ENCODE measurements around the gene C16orf95. TPM values are rescaled to one million over a fixed set of nuclear protein-coding genes. Genes with fewer than 3 reads are reported as not detected.
"Not testable (repeated sequence)": the region's sequence is repeated elsewhere in the genome, so short reads cannot be mapped to it uniquely, and the experiment has no call there.

C16orf95 gene, protein sequence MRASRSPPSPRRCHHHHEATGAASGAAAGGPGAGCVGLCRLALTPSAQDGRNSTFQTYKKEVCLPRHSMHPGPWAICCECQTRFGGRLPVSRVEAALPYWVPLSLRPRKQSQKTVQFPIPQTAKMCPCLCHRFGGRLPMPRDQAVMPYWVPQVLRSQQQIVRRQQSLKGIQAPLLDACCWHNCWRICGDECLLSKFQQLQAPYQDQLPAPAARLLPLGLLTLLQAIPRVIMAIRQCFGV
- polyA plus RNA-seq (ENCODE audit: insufficient read length in 4 of 4) = 1 to 10 TPM; 3.0 to 5.2 (median 4.3) TPM

DNA sequence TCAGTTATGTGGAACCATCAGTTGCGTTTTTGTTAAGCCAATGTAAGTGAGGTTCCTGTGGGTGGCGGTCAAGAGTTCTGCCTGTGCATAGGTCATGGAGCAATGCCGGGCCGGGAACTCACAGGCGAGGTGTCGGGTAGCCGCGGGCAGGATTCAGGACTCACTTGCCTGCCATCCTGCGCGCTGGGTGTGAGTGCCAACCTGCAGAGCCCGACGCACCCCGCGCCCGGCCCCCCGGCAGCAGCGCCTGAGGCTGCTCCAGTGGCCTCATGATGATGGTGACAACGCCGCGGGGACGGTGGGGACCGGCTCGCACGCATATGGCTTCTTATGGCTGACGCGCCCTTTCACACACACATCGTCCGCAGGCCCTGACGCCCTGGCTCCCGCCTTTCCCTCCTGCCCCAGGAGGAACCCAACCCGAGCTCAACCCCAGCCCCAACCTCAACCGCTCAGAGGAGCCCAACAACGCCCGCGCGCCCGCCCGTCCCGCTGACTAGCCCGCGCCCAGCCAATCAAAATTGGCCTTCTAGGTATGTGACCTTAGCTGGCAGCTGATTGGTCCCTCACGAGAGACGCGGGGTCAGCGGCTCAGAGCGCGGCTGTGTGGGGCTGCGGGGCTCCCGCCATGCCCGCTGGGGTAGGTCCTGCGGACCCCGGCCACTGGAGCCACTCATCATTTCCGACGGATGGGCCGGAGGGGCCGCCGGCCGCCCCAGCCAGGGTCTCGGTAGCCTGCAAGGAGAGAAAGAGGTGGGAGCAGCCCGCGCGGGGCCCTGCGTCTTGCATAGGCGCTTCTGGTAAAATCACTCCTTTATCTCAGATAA is at the start of gene C16orf95:
Gene C16orf95, minus strand, starts transcription at position 470 of the 827 bp plus-strand sequence. Its CDS starts 150 bp downstream, at position 320.
- DNase-seq (ENCODE audit: low read depth in 4 of 4, low spot score in 2 of 4) = peak; percentile 92 to 97 (median 94)

GRCh38 chr16:87366930-87367329 is 49.7 kb upstream of the C16orf95 start:
- no peak for DNase-seq (ENCODE audit: low read depth in 4 of 4, low spot score in 2 of 4)

GRCh38 chr16:87366288-87366687 is 49.1 kb upstream of the C16orf95 start:
- DNase-seq (ENCODE audit: low read depth in 4 of 4, low spot score in 2 of 4) = no peak

GRCh38 chr16:87365021-87365713 is 48.0 kb upstream of the C16orf95 start:
- no peak for DNase-seq (ENCODE audit: low read depth in 4 of 4, low spot score in 2 of 4)

DNA sequence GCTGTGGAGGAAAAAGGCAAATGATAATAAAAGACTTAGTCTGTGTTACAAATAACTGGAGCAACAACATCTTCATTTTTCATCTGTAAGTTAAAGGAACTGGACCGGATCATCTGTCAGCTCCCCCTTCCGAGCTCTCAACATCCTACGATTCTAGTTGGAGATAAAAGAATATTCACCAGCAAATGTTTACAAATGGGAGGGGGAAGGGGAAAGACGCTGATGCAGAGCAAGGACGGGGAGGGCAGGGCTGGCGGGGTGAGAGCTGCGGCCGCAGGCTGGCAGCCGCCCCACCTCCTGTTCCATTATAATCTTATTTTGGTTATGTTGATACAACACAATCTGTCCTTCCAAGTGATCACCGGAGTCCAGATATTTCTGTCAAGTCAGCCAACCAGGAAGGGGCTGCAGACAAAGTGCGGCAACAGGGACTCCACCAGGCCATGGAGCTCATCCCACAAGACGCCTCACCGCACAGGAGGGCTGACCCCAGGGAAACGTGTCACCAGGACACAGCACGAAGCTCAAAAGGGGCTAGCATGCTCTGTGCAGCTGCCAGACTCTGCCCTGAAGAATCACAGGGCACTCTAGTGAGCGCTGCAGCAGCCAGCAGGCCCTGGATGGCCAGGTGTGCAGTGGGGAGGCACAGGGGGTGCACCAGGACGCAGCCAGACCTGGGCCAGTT is 46.7 kb upstream of the C16orf95 start:
- no peak for DNase-seq (ENCODE audit: low read depth in 4 of 4, low spot score in 2 of 4)

DNA sequence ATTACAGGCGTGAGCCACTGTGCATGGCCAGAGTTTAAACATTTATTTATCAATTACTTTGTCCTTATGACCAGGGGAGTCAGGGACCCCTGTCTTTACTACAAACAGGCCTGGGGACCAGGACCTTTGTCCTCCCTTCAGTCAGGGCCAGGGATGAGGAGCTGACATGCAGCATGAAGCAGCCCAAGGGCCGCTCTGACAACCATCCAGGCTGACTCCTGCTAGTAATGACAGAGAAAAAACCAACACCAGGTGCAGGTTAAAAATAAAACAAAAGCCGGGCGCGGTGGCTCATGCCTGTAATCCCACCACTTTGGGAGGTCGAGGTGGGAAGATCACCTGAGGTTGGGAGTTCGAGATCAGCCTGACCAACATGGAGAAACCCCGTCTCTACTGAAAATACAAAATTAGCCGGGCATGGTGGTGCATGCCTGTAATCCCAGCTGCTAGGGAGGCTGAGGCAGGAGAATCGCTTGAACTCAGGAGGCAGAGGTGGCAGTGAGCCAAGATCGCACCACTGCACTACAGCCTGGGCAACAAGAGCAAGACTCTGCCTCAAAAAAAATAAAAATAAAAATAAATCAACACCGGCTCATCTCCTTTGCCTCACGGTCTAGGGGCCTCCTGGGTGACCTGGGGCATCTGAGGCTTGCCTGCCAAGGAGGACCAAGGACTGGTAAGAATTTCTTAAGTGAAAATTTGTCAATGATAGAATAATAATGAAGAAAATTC is 45.8 kb upstream of the C16orf95 start:
- DNase-seq (ENCODE audit: low read depth in 4 of 4, low spot score in 2 of 4) = not testable (repeated sequence)

DNA sequence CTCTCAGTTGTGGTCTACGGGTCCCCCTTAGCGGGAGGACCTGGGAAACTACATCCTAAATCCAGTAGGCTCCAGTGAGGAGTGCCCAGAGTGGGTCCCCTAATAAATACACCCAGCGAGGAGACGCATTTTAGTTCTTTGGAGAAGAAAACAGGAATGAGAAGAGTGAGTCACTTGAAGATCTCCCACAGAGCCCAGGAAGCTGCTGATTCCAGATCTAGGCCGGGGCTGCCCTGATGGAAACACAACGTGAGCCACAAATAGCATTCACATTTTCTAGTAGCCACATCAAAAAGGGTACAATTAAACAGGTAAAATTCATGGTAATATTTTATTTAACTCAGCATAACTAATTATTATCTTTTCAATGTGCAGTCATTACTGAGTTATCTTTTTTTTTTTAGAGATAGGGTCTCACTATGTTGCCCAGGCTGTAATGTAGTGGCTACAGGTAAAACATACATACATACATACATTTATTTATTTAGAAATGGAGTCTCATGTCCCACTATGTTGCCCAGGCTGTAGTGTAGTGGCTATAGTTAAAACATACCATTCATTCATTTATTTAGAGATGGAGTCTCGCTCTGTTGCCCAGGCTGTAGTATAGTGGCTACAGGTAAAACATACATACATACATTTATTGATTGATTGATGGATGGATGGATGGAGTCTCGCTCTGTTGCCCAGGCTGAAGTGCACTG is 44.9 kb upstream of the C16orf95 start:
- DNase-seq (ENCODE audit: low read depth in 4 of 4, low spot score in 2 of 4) = no peak

DNA sequence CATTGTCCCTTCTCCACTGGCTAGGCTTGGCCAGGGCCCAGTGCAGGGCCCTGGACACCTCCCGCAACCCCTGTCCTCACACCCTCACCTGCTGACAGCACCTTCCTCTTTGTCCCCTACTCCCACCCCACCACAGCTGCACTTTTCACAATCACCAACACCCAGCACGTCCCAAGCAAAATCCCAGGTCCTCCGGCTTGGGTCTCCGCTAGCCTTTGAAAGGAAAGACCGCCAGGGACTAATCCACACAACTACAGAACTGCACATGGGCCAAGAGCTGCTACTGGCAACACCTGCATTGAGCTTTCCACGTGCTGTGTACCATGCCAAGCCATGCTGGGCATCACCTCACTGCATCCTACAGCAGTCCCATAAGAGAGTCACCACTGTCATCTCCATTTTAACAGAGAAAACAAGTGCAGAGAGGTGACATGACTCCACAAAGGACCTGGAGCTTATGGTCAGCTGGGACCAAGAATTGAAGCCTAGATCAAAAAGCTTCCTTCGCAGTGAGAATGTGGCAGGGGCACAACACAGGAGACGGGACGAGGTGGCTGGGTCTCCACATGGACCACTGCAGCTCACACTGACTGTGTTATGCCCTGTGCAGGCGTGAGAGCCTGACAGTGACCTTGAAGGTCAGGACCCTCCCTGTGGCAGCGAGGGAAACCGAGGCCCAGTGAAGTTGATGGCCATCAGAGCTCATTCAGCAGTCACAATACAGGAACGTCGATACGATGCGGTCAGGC is 43.8 kb upstream of the C16orf95 start:
- no peak for DNase-seq (ENCODE audit: low read depth in 4 of 4, low spot score in 2 of 4)

GRCh38 chr16:87359121-87359520 is 41.9 kb upstream of the C16orf95 start:
- no peak for DNase-seq (ENCODE audit: low read depth in 4 of 4, low spot score in 2 of 4)

DNA sequence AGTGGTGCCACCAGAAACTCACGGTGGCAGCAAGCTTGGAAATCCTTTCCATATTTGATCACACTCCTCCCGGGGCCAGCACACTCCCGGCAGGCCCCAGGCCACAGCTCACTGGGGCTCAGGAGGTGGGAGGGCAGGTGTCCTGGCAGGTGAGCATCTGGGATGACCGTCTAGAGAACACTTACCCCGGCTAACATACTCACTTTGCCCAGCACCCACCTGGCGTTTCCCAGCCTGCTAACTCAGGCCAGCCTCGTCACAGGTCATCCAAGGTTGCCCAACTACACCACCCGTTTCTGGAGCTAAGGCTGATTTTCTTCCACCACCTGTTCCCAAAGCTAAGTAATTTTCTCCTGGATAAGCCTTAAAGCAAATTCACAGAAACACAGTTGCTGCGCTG is 41.5 kb upstream of the C16orf95 start:
- no peak for DNase-seq (ENCODE audit: low read depth in 4 of 4, low spot score in 2 of 4)

- DNase-seq (ENCODE audit: low read depth in 4 of 4, low spot score in 2 of 4) = no peak
Measured at GRCh38 chr16:87358250-87358649, 41.1 kb upstream of the C16orf95 start.

DNA sequence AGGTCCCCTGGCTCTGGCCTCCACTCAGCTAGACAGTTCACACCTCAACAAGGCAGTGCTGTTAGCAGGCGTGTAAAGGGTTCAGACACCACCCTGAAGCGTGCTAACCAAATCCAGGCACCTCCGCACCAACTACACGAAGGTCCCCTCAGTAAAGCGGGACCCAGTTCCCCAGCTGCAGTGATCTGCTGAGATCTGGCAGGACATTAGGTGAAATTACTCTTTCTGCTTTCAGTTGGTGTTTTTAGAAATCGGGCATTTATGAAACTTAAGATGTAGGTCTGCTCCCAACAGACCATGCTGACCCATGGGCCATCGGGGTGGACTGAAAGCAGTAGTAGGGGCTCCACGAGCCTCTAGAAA is 39.3 kb upstream of the C16orf95 start:
- no peak for DNase-seq (ENCODE audit: low read depth in 4 of 4, low spot score in 2 of 4)

DNA sequence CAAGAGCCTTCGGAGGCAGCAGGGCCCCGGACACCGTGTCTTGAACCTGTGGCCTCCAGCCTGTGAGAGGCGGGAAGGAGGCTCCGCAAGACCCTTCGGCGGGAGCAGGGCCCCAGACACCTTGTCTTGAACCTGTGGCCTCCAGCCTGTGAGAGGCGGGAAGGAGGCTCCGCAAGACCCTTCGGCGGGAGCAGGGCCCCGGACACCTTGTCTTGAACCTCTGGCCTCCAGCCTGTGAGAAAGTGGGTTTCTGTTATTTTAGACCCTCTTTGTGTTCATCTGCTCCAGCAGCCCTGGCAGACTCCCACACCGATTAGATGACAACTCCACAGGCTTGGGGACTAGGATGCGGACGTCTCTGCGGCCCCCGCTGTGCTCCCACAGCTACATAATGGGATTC is 36.4 kb upstream of the C16orf95 start:
- no peak for DNase-seq (ENCODE audit: low read depth in 4 of 4, low spot score in 2 of 4)

DNA sequence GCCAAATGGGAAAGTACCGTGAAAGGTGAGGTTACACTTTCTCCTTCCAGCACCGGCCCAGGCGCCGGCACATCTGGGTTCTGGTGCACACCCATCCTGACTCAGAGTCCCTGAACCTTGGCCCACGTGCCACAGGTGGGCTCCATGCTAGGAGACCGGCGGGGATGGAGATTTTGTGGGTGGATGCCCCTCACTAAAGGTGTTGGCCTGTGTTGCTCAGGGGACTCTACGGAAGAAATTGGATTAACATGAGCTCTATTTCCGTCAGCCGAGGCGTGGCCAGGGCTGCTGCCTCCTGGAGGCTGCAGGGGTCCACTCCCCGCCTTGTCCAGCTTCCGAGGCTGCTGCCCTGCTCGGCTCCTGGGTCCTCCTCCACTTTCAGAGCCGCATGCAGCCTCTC is 35.6 kb upstream of the C16orf95 start:
- no peak for DNase-seq (ENCODE audit: low read depth in 4 of 4, low spot score in 2 of 4)

- DNase-seq (ENCODE audit: low read depth in 4 of 4, low spot score in 2 of 4) = no peak
Measured at GRCh38 chr16:87351320-87351698, 34.1 kb upstream of the C16orf95 start.

DNA sequence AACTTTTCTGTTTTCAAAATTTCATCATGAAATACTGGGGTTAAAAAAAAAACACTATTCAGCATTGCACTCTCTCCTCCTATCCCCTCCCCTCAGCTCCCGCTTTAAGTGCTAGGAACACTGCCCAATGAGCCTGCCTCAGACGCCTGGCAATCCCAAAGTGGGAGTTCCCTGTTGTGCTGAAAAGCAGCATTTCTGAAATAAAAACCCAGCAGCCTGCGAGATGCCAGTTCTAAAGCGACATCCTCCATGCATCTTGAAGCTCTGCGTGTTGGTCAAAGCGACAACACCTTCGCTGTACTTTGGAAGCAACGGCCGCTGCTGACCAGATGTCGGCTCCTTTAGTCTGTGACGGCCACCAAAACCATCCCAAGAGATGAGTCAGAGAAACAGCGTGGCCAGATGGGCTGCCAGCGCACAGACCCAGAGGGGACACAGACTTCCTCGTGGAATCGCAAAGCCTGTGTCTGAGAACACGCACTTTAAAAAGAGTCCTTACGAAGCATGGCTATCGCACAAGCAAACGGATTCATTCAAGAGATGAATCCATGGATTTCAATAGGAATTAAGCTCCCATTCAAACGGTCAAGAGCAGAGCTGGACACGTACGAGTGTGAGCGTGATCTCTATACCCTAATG is 33.6 kb upstream of the C16orf95 start:
- DNase-seq (ENCODE audit: low read depth in 4 of 4, low spot score in 2 of 4) = no peak

- no peak for DNase-seq (ENCODE audit: low read depth in 4 of 4, low spot score in 2 of 4)
Measured at GRCh38 chr16:87350031-87350430, 32.8 kb upstream of the C16orf95 start.

DNA sequence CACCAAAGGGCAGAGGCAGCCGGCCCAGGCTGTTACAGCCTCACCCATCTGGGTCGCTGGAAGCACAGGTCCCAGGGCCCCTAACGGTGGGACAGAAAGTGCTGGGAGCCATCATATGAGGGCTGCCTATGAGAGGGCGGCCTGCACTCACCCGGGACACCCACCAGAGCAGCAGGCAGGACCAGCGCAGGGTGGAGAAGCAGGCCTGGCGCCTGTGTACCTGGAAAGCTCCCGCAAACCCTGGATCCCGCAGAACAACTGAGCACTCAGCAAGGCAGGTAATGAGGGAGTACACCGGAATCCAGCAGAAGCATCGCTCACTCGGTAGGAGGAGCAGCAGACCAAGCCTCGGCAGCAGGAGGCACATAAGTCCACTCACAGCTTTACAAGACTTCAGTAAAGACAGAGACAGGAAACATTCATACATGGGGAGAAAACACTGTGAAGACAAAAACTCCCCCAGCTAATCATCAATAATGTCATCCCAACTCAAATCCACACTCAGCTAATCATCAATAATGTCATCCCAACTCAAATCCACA is 31.5 kb upstream of the C16orf95 start:
- no peak for DNase-seq (ENCODE audit: low read depth in 4 of 4, low spot score in 2 of 4)
